Tibial artery (tissue), 4 donors: ENCODE measurements around the gene CRISP2.
"Not testable (repeated sequence)": the region's sequence is repeated elsewhere in the genome, so short reads cannot be mapped to it uniquely, and the experiment has no call there.

ENCODE experiments used
- DNase-seq, 2 donors: peaks; one replicate each; pipeline ENCODE4 v3.0.0-alpha.2; 2019
- H3K27ac ChIP-seq, 2 donors: fragments of 200-600 bp; sonication (generic) in 1 of 2; 1 replicate in 1 of 2; 2 replicates in 1 of 2; pipeline ENCODE4 v1.5.1; 2018 to 2019; ENCODE audit warnings: mild to moderate bottlenecking in 1 of 2
- H3K27me3 ChIP-seq, 2 donors: fragments of 200-600 bp; sonication (generic) in 1 of 2; one replicate each; pipeline versions ENCODE4 v1.5.1 to v1.6.0; 2016 to 2019
- H3K36me3 ChIP-seq, 3 donors: fragments of 200-600 bp; sonication (generic) in 2 of 3; one replicate each; pipeline ENCODE4 v1.5.1; 2016 to 2019; ENCODE audit warnings: mild to moderate bottlenecking in 2 of 3
- H3K4me1 ChIP-seq, 4 donors: fragments of 200-600 bp; sonication (generic) in 2 of 4; 1 replicate in 3 of 4; 2 replicates in 1 of 4; pipeline ENCODE4 v1.5.1; 2016 to 2019
- H3K4me3 ChIP-seq, 2 donors: fragments of 200-600 bp; sonication (generic) in 1 of 2; 1 replicate in 1 of 2; 2 replicates in 1 of 2; pipeline ENCODE4 v1.5.1; 2018 to 2019; ENCODE audit warnings: mild to moderate bottlenecking in 2 of 2
- H3K9me3 ChIP-seq, 3 donors: fragments of 200-600 bp; sonication (generic) in 1 of 3; one replicate each; pipeline ENCODE4 v1.5.1; 2016 to 2019
- CTCF ChIP-seq, 2 experiments: fragments of 200-600 bp in 1 of 2; fragments of 450-650 bp in 1 of 2; IDR thresholded peaks; one replicate each; pipeline ENCODE4 v1.5.1; 2017 to 2019; ENCODE audit warnings: antibody characterized with exemption in 2 of 2, mild to moderate bottlenecking in 1 of 2, moderate library complexity in 1 of 2
- intact Hi-C: fragments of 100-400 bp; cut with DNase I; formaldehyde crosslinking; loops from one replicate; pipeline ENCODE4 v1.15.0; 2023; ENCODE audit warnings: low total_unique reads

Gene CRISP2

GRCh38 chr6:49666930-49667757, 46.2 kb downstream of the CRISP2 start:
- Histone ChIP-seq H3K36me3 (no peaks in the 10 kb centered on the region), H3K9me3 (no peaks in the 10 kb centered on the region), H3K27ac (no peak overlapping the region), H3K4me1 (no peaks in the 10 kb centered on the region), H3K4me3 (no peak overlapping the region), H3K27me3 (no peaks in the 10 kb centered on the region)
- intact Hi-C loops: no loop called here
- no peak for DNase-seq
- no peak for TF ChIP-seq CTCF (IDR thresholded peaks at IDR 0.05)

- Histone ChIP-seq H3K27me3 (no peaks in the 10 kb centered on the region), H3K27ac (no peak overlapping the region), H3K4me1 (no peaks in the 10 kb centered on the region), H3K9me3 (no peaks in the 10 kb centered on the region), H3K4me3 (no peak overlapping the region), H3K36me3 (no peaks in the 10 kb centered on the region)
- intact Hi-C loops: no loop called here
- TF ChIP-seq CTCF (IDR thresholded peaks at IDR 0.05): no peak
- no peak for DNase-seq
Observed at GRCh38 chr6:49666480-49666879, 46.9 kb downstream of the CRISP2 start.

DNA sequence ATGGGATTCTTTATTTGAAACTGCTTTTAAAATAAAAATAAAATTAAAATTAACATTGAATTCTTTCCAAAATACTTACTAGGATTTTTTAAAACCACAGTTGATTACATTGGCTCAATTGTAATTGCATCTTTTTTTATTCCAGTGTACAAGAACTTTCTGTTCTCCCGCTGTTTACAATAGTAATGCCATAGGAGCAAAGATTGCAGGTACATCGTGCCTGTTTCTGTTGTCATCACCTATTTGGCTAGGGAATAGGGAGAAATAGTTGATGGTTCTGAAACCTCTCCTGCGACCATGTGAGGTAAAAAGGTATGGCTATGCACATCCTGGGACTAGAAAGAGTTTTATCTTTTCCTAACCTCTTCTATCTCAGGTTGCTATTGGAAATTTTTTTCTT, 48.5 kb downstream of the CRISP2 start:
- no peak overlapping the region for H3K27ac ChIP-seq
- DNase-seq: no peak
- no peaks in the 10 kb centered on the region for H3K9me3 ChIP-seq
- intact Hi-C loops: no loop called here
- TF ChIP-seq CTCF (IDR thresholded peaks at IDR 0.05): no peak
- no peaks in the 10 kb centered on the region for H3K4me1 ChIP-seq
- H3K4me3 ChIP-seq: no peak overlapping the region
- H3K36me3 ChIP-seq: no peaks in the 10 kb centered on the region
- no peaks in the 10 kb centered on the region for H3K27me3 ChIP-seq

DNA sequence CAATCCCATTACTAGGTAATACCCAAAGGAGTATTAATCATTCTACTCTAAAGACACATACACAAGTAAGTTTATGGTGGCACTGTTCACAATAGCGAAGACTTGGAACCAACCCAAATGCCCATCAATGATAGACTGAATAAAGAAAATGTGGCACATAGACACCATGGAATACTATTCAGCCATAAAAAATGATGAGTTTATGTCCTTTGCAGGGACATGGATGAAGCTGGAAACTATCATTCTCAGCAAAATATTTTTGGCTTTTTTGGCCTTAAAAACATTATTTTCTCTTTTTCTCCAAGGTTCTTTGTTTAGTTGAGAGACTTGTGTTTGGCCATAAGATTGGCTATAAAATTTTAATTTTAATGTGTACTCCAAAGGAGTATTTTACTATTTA, 49.3 kb downstream of the CRISP2 start:
- H3K4me3 ChIP-seq, H3K36me3 ChIP-seq, intact Hi-C loops, H3K9me3 ChIP-seq, DNase-seq, H3K4me1 ChIP-seq, H3K27me3 ChIP-seq, H3K27ac ChIP-seq: not testable (repeated sequence)

DNA sequence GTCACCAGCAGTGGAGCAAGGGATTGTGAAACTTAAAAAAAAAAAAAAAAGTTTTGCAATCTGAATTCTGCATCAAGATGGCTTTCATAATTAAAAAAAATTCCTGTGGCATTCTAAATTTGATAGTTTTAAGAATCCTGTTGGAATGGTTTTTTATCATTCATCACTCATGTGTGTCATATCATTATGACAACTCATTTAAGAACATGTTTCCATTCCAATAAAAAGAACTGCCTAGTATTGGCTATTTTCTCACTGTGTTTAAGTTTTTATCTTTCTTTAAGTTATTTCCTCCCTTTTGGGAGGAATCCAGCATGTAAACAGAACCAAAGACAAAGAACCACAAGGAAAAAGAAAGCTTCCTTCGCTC, 50.5 kb downstream of the CRISP2 start:
- Histone ChIP-seq H3K27me3 (no peaks in the 10 kb centered on the region), H3K4me1 (no peaks in the 10 kb centered on the region), H3K27ac (no peak overlapping the region), H3K9me3 (no peaks in the 10 kb centered on the region), H3K36me3 (no peaks in the 10 kb centered on the region), H3K4me3 (no peak overlapping the region)
- no peak for DNase-seq
- intact Hi-C loops: no loop called here
- TF ChIP-seq CTCF (IDR thresholded peaks at IDR 0.05): no peak

DNA sequence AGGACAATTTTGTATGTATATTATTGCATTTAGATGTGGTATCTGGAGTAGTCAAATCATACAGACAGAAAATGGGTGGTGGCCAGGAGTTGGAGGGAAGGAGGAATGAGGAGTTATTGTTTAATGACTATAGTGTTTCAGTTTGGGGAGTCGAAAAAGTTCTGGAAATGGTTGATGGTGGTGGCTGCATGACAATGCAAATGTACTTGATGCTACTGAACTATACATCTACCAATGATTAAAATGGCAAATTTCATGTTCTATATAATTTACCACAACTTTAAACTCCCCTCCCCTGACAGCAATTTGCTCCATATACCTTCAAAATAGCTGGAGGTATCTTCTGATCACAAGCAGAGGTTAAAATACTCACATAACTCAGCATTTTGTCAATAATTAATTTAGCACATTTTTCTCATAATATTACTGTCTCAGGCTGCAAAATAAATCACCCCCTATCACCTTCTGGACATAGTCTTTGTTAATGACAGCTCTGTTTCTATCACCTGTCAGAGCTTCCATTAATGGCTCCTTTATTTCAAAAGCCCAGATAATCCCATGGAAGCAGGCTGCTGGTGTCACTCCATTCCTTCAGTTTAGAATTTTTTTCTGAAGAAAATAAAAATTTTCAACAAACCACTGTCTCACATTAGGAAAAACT, 51.0 kb downstream of the CRISP2 start:
- no peak overlapping the region for H3K27ac ChIP-seq
- no peak for DNase-seq
- intact Hi-C loops: no loop called here
- no peak for TF ChIP-seq CTCF (IDR thresholded peaks at IDR 0.05)
- H3K9me3 ChIP-seq: no peaks in the 10 kb centered on the region
- no peaks in the 10 kb centered on the region for H3K27me3 ChIP-seq
- H3K4me1 ChIP-seq: no peaks in the 10 kb centered on the region
- H3K36me3 ChIP-seq: no peaks in the 10 kb centered on the region
- no peak overlapping the region for H3K4me3 ChIP-seq
